NB4 (cell line): ENCODE data around the gene THSD7A.

Experiments used
- CTCF ChIP-seq: IDR thresholded peaks from one replicate; pipeline ENCODE4 v1.5.1; 2012; ENCODE audit warnings: low read depth, low read length
- MAX ChIP-seq: IDR thresholded peaks from 2 replicates; pipeline ENCODE4 v1.6.1; 2011; ENCODE audit warnings: low read depth, low read length
- MYC ChIP-seq: IDR thresholded peaks from 2 replicates; pipeline ENCODE4 v1.6.1; 2011; ENCODE audit warnings: low read depth, low read length
- POLR2A ChIP-seq: IDR thresholded peaks from 2 replicates; pipeline ENCODE4 v1.6.1; 2011; ENCODE audit warnings: mild to moderate bottlenecking; ENCODE audit not compliant: insufficient read length; ENCODE audit errors: extremely low read depth

DNA sequence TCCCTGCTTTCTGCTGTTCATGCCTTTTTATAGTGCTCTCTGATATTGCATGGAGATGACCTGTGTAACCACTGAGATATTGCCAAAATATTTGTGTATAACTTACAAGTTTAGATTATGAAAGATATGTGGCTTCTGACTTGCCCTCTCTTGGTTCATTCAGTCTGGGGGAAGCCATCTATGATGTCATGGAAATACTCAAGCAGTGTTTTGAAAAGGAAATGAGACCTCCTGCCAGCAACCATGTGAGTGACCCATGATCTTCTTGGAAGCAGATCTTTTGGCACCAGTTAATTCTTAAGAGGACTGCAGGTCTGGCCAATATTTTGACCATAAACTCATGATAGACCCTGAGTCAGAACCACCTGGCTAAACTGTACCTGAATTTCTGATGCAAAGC is 183.0 kb downstream of the THSD7A start:
- no peak for TF ChIP-seq MYC
- no peak for TF ChIP-seq CTCF
- TF ChIP-seq POLR2A: no peak
- no peak for TF ChIP-seq MAX
